Lung (tissue), 12 donors: ENCODE data around the gene MBP. TPM values are rescaled to one million over a fixed set of nuclear protein-coding genes. Genes with fewer than 3 reads are reported as not detected.

Experiments
- ATAC-seq: fragments of 200-7000 bp; cut with Tn5 transposase; one replicate; pipeline ENCODE4 v1.9.1; 2020; ENCODE audit warnings: moderate number of reproducible peaks; ENCODE audit not compliant: insufficient read depth, low FRiP score
- DNase-seq, 3 donors: peaks; one replicate each; pipeline ENCODE4 v3.0.0-alpha.2; 2013 to 2017
- H3K27ac ChIP-seq, 2 donors: one replicate each; pipeline ENCODE4 v1.5.1; 2013; ENCODE audit warnings: mild to moderate bottlenecking in 2 of 2, moderate library complexity in 2 of 2, control low read depth in 1 of 2, inconsistent platforms in 1 of 2, low read depth in 1 of 2, low read length in 1 of 2
- H3K27me3 ChIP-seq, 3 donors: one replicate each; pipeline ENCODE4 v1.5.1; 2013; ENCODE audit warnings: low read length in 2 of 3; ENCODE audit not compliant: control insufficient read depth in 3 of 3, insufficient read depth in 3 of 3
- H3K36me3 ChIP-seq, 4 donors: one replicate each; pipeline ENCODE4 v1.5.1; 2013; ENCODE audit warnings: low read length in 4 of 4, mild to moderate bottlenecking in 1 of 4, moderate library complexity in 1 of 4; ENCODE audit not compliant: control insufficient read depth in 4 of 4, insufficient read depth in 4 of 4
- H3K4me1 ChIP-seq, 5 donors: one replicate each; pipeline ENCODE4 v1.5.1; 2013; ENCODE audit warnings: low read length in 5 of 5, mild to moderate bottlenecking in 2 of 5, moderate library complexity in 1 of 5; ENCODE audit not compliant: control insufficient read depth in 5 of 5, insufficient read depth in 5 of 5
- H3K4me3 ChIP-seq: one replicate; pipeline ENCODE4 v1.5.1; 2013; ENCODE audit warnings: mild to moderate bottlenecking, control low read depth, moderate library complexity
- H3K9ac ChIP-seq, 2 donors: one replicate each; pipeline ENCODE4 v1.5.1; 2013; ENCODE audit warnings: low read length in 2 of 2, control low read depth in 1 of 2; ENCODE audit not compliant: insufficient read depth in 1 of 2
- H3K9me3 ChIP-seq, 4 donors: one replicate each; pipeline ENCODE4 v1.5.1; 2013; ENCODE audit warnings: low read length in 3 of 4, mild to moderate bottlenecking in 1 of 4, moderate library complexity in 1 of 4; ENCODE audit not compliant: control insufficient read depth in 4 of 4, insufficient read depth in 3 of 4
- CTCF ChIP-seq: IDR thresholded peaks from 2 replicates; pipeline ENCODE4 v1.5.1; 2012; ENCODE audit warnings: mild to moderate bottlenecking; ENCODE audit errors: control extremely low read depth, extremely low read depth
- WGBS, 2 donors: extraction: QIAGEN DNeasy Blood & Tissue Kit; methylation state at CpG; one replicate each; pipeline ENCODE4 v1.1.7; 2013; 5-methylcytosine and 5-hydroxymethylcytosine counted together
- polyA plus RNA-seq, 2 donors: library from polyadenylated mRNA; stranded (reverse); fragments of 200-250 nt; gene quantifications; one replicate each; pipeline ENCODE4 v1.2.1, GENCODE V29; 2013
- total RNA-seq, 2 donors: library from RNA; depleted of rRNA in 1 of 2; stranded (reverse); fragments of >200 nt in 1 of 2; gene quantifications; one replicate each; pipeline ENCODE4 v1.2.1, GENCODE V29; 2014 to 2021
- donor health status: control.
- donor health status: control.
- donor health status: Bipolar disorder and iron deficiency.
- donor health status: healthy.
- donor health status: DM: yes; HTN: yes; CAD: no.

Gene MBP
- total and polyA plus RNA-seq, 4 donors, result 15.6 to 64.1 (median 30.9) TPM

GRCh38 chr18:77131652-77132368, 773 bp downstream of the MBP start:
- Histone ChIP-seq H3K27ac (peak overlapping the region; percentile 87 to 97), H3K9me3 (no peaks in the 10 kb centered on the region), H3K36me3 (no peaks in the 10 kb centered on the region), H3K4me3 (peak overlapping the region; percentile 76), H3K4me1 (peaks cover 0 to 16% (median 7%) of the 10 kb centered on the region in 5 donors), H3K27me3 (peaks cover 0 to 53% (median 48%) of the 10 kb centered on the region in 3 donors), H3K9ac (no peak overlapping the region)
- peak in 2 of 3 donors; percentile 29 to 47 for DNase-seq
- peak; percentile 76 for ATAC-seq
- TF ChIP-seq CTCF, result no peak
- WGBS, 2 donors, result 0 to 1% methylated on average over 71 to 76 of the region's 76 CpGs

- 2 to 3% methylated on average over 31 of the region's 31 CpGs for WGBS, 2 donors
- Histone ChIP-seq H3K36me3 (no peaks in the 10 kb centered on the region), H3K4me1 (peaks cover 0 to 16% (median 7%) of the 10 kb centered on the region in 5 donors), H3K27ac (peak overlapping the region; percentile 87 to 97), H3K27me3 (peaks cover 0 to 58% (median 48%) of the 10 kb centered on the region in 3 donors), H3K9ac (no peak overlapping the region), H3K4me3 (peak overlapping the region; percentile 76), H3K9me3 (no peaks in the 10 kb centered on the region)
- peak in 1 of 3 donors; percentile 22 for DNase-seq
- no peak for TF ChIP-seq CTCF
- ATAC-seq, result peak; percentile 20
Measured at GRCh38 chr18:77131100-77131651, 1.4 kb downstream of the MBP start.

GRCh38 chr18:77130229-77131099, 2.1 kb downstream of the MBP start:
- Histone ChIP-seq H3K36me3 (no peaks in the 10 kb centered on the region), H3K9me3 (no peaks in the 10 kb centered on the region), H3K27me3 (peaks cover 0 to 57% (median 48%) of the 10 kb centered on the region in 3 donors), H3K4me1 (peaks cover 0 to 16% (median 7%) of the 10 kb centered on the region in 5 donors), H3K27ac (peak overlapping the region in 1 of 2 donors; percentile 97), H3K9ac (no peak overlapping the region), H3K4me3 (peak overlapping the region; percentile 76)
- no peak for TF ChIP-seq CTCF
- ATAC-seq, result no peak
- WGBS, 2 donors, result 46 to 52% methylated on average over 27 of the region's 27 CpGs
- no peak for DNase-seq
